NCI-H774 (cell line): ENCODE data around the gene GOPC.

Experiments
- DNase-seq: peaks from one replicate; lab custom pipeline; 2025; lab: John Stamatoyannopoulos, UW

The GOPC gene

DNA sequence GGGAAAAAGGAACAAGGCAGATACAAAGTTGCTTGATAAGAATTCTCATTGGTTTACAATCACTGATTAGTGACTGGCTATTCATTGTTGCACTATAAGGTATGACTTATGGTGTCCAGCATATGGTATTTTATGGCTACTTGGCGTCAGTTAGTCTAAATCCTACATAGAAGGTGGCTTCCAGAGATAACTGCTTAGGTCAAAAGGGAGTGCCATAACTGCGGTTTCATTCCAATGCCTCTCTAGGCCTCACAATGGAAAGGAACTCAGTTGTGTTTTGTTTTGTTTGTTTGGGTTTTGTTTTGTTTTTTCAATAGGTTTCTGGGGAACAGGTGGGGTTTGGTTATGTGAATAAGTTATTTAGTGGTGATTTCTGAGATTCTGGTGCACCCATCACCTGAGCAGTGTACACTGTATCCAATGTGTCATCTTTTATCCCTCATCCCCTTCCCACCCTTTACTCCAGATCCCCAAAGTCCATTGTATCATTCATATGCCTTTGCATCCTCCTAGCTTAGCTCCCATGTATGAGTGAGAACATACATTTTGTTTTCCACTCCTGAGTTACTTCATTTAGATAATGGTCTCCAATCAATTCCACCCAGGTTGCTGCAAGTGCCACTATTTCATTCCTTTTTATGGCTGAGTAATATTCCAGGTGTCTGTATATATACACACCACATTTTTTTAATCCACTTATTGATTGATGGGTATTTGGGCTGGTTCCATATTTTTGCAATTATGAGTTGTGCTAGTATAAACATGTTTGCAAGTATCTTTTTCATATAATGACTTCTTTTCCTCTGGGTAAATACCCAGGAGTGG, 7.0 kb downstream of the GOPC start:
- no peak for DNase-seq

- DNase-seq = no peak
Observed at GRCh38 chr6:117592983-117593759, 9.1 kb downstream of the GOPC start.

DNA sequence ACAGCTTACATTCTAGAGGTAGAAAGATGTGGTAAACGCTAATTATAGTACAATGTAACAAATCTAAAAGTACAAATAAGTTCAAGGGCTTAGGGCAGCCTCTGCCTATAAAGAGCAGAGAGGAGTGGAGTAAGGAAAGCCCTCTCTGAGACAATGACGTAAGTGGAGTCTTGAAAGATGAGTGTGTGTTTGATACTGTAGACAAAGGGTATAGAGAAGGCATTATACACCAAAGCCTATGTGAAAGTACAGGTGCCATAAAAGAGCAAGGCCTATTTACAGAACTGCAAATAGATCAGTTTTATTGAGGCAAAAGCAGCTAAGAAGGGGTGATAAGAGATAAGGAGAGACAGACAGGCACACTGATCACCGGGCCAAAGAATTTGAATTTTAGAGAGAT, 10.9 kb downstream of the GOPC start:
- no peak for DNase-seq

- no peak for DNase-seq
Observed at GRCh38 chr6:117590447-117590846, 11.9 kb downstream of the GOPC start.

DNA sequence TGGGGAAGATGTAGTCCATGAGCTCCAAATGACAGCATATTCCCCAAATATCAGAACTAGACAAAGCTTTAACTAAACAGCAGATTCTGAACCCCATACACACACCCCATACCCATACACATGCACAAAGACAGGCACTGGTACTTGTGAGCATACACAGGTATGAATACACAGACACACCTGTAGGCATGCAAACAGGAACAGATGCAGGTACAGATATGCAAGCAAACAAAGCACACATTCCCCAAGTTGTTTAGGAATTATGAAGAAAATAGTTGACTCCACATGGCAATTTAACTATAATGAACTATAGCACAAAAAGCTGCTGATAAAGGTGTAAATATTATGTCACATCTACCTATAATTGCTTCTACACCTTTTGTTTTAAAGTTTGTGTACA, 16.7 kb downstream of the GOPC start:
- no peak for DNase-seq

DNA sequence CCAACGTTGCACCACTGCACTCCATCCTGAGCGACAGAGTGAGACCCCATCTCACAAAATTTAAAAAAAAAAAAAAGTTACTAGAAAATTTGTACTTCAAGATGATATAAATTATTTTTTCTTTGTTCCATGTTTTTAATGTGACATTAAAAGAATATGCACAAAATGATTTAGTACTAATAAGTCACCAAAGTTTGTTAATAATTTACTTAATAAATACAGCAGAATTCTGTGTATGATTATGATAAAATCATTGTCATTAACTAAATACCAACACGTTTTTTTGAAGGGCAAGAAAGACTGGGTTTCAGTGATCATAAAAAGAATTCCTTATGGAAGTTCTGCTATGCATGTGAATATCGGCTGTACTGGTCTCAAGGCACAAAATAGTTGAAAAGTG, 28.1 kb downstream of the GOPC start:
- no peak for DNase-seq

- no peak for DNase-seq
Observed at GRCh38 chr6:117573006-117573680, 29.2 kb downstream of the GOPC start.

GRCh38 chr6:117568831-117569410, 33.4 kb downstream of the GOPC start:
- DNase-seq = no peak

- DNase-seq = no peak
Observed at GRCh38 chr6:117568247-117568646, 34.1 kb downstream of the GOPC start.

- no peak for DNase-seq
Observed at GRCh38 chr6:117564681-117565080, 37.6 kb downstream of the GOPC start.

DNA sequence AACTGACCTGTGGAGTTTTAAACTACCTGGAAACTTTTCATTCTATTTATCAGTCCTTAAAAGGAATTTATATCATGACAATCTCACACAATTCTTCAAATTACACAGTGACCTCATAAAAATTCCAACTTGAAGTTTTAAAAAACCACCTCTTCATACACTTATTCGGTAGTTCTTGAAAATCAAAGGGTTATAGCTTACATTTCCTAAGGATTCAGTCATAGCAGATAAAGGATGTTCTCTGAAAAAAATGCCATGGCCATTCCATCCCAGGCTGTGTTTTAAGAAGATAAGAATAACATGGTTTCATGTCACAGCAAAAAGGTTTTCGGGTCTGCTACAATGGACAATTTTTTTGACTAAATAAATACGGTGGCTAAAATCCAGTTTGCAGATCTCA, 41.2 kb downstream of the GOPC start:
- no peak for DNase-seq

- DNase-seq = no peak
Observed at GRCh38 chr6:117559299-117559698, 43.0 kb downstream of the GOPC start.

GRCh38 chr6:117558818-117559217, 43.5 kb downstream of the GOPC start:
- DNase-seq = no peak

- no peak for DNase-seq
Observed at GRCh38 chr6:117557951-117558350, 44.4 kb downstream of the GOPC start.

- DNase-seq = peak; percentile 36
Observed at GRCh38 chr6:117555882-117556498, 46.3 kb downstream of the GOPC start.

DNA sequence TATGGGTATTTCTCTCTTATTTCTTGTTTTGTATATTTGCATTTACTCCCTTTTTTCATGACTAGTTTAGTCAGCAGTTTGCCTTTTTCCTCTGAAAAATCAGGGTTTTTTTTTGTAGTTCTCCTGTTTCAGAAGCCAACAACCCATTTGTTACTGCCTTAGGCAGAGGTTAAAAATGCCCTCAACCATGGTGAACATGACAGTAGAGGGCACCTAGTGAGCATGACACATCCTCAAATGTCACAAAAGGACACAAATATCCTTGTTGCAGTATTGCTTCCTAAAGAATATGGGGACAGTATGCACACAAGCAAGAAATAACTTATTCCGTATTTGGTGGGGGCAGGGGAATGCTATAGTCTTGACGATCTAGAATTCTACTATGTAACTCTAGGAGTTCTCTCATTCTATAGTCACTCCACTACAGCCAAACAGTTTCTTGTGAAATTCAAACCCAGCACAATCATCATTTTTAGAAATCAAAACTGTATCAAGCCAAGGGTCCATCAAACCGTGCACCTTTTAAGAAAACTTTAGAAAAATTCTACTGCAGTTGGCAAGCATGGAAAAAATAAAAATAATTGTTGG, 47.0 kb downstream of the GOPC start:
- no peak for DNase-seq

- DNase-seq = no peak
Observed at GRCh38 chr6:117553142-117553541, 49.2 kb downstream of the GOPC start.

- no peak for DNase-seq
Observed at GRCh38 chr6:117552618-117553017, 49.7 kb downstream of the GOPC start.

- DNase-seq = no peak
Observed at GRCh38 chr6:117550618-117551242, 51.6 kb downstream of the GOPC start.

- no peak for DNase-seq
Observed at GRCh38 chr6:117550078-117550600, 52.2 kb downstream of the GOPC start.

DNA sequence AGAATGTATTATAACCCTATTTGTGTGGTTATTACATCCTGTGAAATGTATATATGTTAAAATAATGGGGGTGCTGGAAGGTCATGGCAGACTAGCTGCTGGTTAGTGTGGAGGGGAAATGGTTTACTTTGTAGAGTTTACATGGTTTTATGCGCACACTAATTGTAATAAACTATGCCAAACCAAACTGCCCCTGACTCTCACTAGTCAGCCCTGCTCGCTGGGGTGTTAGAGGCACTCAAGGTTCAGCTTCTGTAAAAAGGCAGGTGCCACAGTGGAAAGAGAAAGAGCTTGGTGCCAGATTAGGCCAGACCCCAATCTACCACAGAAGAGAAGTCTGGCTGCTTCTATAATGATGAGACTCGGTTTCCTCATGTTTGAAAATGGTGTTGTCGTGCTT, 52.7 kb downstream of the GOPC start:
- DNase-seq = no peak
